Left ventricle myocardium inferior (tissue), 1 donor: ENCODE results near the gene TOPAZ1. TPM values are rescaled to one million over a fixed set of nuclear protein-coding genes. Genes with fewer than 3 reads are reported as not detected.

Source experiments
- DNase-seq: peaks from one replicate; pipeline ENCODE4 v3.0.0-alpha.2; 2020
- H3K27ac ChIP-seq: fragments of 200-600 bp; replicated peaks from 2 replicates; pipeline ENCODE4 v1.8.0; 2021
- H3K27me3 ChIP-seq: fragments of 200-600 bp; 2 replicates; pipeline ENCODE4 v1.8.0; 2021; ENCODE audit warnings: low read depth
- H3K36me3 ChIP-seq: fragments of 200-600 bp; 2 replicates; pipeline ENCODE4 v1.8.0; 2021
- H3K4me1 ChIP-seq: fragments of 200-600 bp; 2 replicates; pipeline ENCODE4 v1.8.0; 2021
- H3K4me3 ChIP-seq: fragments of 200-600 bp; 2 replicates; pipeline ENCODE4 v1.8.0; 2021; ENCODE audit warnings: mild to moderate bottlenecking, moderate library complexity
- H3K9me3 ChIP-seq: fragments of 200-600 bp; replicated peaks from 2 replicates; pipeline ENCODE4 v1.8.0; 2021
- CTCF ChIP-seq: fragments of 200-600 bp; IDR thresholded peaks from 2 replicates; pipeline ENCODE4 v1.8.0; 2021; ENCODE audit warnings: antibody characterized with exemption, mild to moderate bottlenecking, borderline replicate concordance
- intact Hi-C: fragments of 100-400 bp; cut with micrococcal nuclease; formaldehyde crosslinking; loops from one replicate; pipeline ENCODE4 v1.11.0; 2022
- total RNA-seq: library from RNA; stranded (reverse); fragmentation: NEBNext Ultra II Directional; extraction: Animal tissue kit (Norgen Biotek cat#: 25700); gene quantifications from one replicate; pipeline ENCODE4 v1.2.1, GENCODE V29; 2021
- donor health status: DM: no; HTN: yes; CAD: no; lungs with severe emphysema.

Gene TOPAZ1
- total RNA-seq, 1 donor from 2014 or later = not detected

GRCh38 chr3:44227632-44228031, 14.1 kb upstream of the TOPAZ1 start:
- DNase-seq = no peak
- Histone ChIP-seq H3K4me3 (no peak overlapping the region), H3K27ac (no peak overlapping the region), H3K4me1 (no peaks in the 10 kb centered on the region), H3K36me3 (no peaks in the 10 kb centered on the region), H3K9me3 (no peaks in the 10 kb centered on the region), H3K27me3 (peaks cover 59% of the 10 kb centered on the region)
- no peak for TF ChIP-seq CTCF
- intact Hi-C loops = no loop called here

DNA sequence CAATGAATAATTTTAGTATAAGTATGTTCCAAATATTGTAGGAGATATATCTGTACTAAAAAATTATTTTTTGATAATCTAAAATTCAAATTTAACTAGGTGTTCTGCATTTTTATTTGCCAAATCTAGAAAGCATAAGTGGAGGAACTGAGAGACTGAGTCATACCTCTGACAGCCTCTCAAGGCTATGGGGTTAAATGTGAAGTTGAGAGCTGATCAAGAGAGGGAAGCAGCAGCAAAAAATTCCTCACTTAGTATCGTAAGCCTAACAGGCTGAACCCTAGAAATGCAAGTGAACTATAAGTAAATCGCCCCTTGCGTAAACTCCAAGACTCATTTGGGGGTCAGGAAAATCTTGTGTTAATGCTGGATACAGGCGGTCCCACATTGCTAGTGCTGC, 12.8 kb upstream of the TOPAZ1 start:
- Histone ChIP-seq H3K9me3 (no peaks in the 10 kb centered on the region), H3K4me1 (no peaks in the 10 kb centered on the region), H3K27me3 (peaks cover 46% of the 10 kb centered on the region), H3K36me3 (no peaks in the 10 kb centered on the region), H3K27ac (no peak overlapping the region), H3K4me3 (no peak overlapping the region)
- intact Hi-C loops = no loop called here
- DNase-seq = no peak
- TF ChIP-seq CTCF = no peak

GRCh38 chr3:44232407-44232806, 9.3 kb upstream of the TOPAZ1 start:
- intact Hi-C loops = no loop called here
- no peaks in the 10 kb centered on the region for H3K9me3 ChIP-seq
- peaks cover 9% of the 10 kb centered on the region for H3K4me1 ChIP-seq
- DNase-seq = no peak
- no peak overlapping the region for H3K27ac ChIP-seq
- no peak overlapping the region for H3K4me3 ChIP-seq
- peaks cover 12% of the 10 kb centered on the region for H3K27me3 ChIP-seq
- no peaks in the 10 kb centered on the region for H3K36me3 ChIP-seq
- TF ChIP-seq CTCF = no peak

DNA sequence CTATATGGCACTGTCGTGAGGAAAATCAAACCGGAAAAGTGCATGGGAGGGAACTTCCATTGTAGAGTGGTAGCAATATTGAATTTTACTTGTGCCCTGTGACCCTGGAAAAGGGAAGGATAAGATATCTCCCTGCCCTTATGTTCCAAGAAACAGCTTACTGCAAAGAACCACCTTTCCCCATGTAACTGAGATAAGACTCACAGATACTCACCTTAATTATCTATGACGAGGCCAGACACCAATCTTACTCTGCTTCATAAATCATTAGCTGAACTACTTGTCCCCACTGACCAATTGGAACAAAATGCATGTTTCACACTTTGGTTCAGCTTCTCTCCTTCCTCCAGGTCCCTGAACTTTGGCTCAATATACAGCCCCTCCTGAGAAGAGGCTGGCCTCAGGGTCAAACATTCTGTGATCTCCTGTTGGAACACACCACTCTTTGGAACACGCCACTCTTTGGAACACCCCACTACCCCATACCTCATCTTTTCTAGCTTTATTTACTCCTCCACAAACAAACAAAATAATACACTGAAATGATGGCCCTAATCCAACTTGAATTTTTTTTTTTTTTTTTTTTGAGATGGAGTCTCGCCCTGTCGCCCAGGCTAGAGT, 6.9 kb upstream of the TOPAZ1 start:
- Histone ChIP-seq H3K4me3 (no peak overlapping the region), H3K27ac (no peak overlapping the region), H3K9me3 (no peaks in the 10 kb centered on the region), H3K27me3 (no peaks in the 10 kb centered on the region), H3K36me3 (no peaks in the 10 kb centered on the region), H3K4me1 (peaks cover 9% of the 10 kb centered on the region)
- no peak for DNase-seq
- TF ChIP-seq CTCF = no peak
- intact Hi-C loops = no loop called here

GRCh38 chr3:44235604-44236484, 5.8 kb upstream of the TOPAZ1 start:
- no peaks in the 10 kb centered on the region for H3K36me3 ChIP-seq
- TF ChIP-seq CTCF = peak; percentile 82
- H3K27me3 ChIP-seq = no peaks in the 10 kb centered on the region
- H3K4me1 ChIP-seq = peaks cover 9% of the 10 kb centered on the region
- intact Hi-C loops = no loop called here
- DNase-seq = peak; percentile 30
- peak overlapping the region; percentile 28 for H3K4me3 ChIP-seq
- no peaks in the 10 kb centered on the region for H3K9me3 ChIP-seq
- H3K27ac ChIP-seq = peak overlapping the region; percentile 53
